Endothelial cell of umbilical vein (primary cell): ENCODE results near the gene SV2C. TPM values are rescaled to one million over a fixed set of nuclear protein-coding genes. Genes with fewer than 3 reads are reported as not detected.

Experiments used
- BruUV-seq: library from RNA; stranded (reverse); fragments of 400-500 nt; replicated peaks from 2 replicates; lab custom pipeline; 2021; lab: Mats Ljungman, UMichigan
- CTCF ChIA-PET: fragments of 300-600, 350-600 bp; sonication (Branson Sonifier 250); formaldehyde crosslinking; loops from one replicate; lab custom pipeline; 2021; ENCODE audit warnings: antibody characterized with exemption, inconsistent platforms; lab: Charles Lee
- POLR2A ChIA-PET: fragments of 300-600, 350-600 bp; sonication (Branson Sonifier 250); formaldehyde crosslinking; loops from one replicate; lab custom pipeline; 2021; ENCODE audit warnings: antibody characterized with exemption, inconsistent platforms; lab: Charles Lee
- DNase-seq: peaks from one replicate; pipeline ENCODE4 v3.0.0-alpha.2; 2011; ENCODE audit warnings: low read depth, low spot score
- FAIRE-seq: peaks from 2 replicates; lab custom pipeline; 2011; peaks lifted over from hg19 to GRCh38; lab: Jason Lieb, UNC
- H2AFZ ChIP-seq: 2 replicates; pipeline ENCODE4 v1.6.0; 2012; ENCODE audit warnings: low read depth, low read length, control low read depth, inconsistent platforms
- H3K27ac ChIP-seq: 2 replicates; pipeline ENCODE4 v1.5.1; 2011; ENCODE audit warnings: low read depth, mild to moderate bottlenecking, control low read depth, low read length, moderate library complexity; ENCODE audit not compliant: insufficient read depth
- H3K27me3 ChIP-seq, 2 experiments: 2 replicates each; pipeline versions ENCODE4 v1.6.0 to v1.6.1; 2011; ENCODE audit warnings: low read length in 2 of 2, mixed read lengths in 1 of 2; ENCODE audit not compliant: control insufficient read depth in 2 of 2, insufficient read depth in 2 of 2
- H3K36me3 ChIP-seq, 2 experiments: 2 replicates in 1 of 2; 3 replicates in 1 of 2; pipeline ENCODE4 v1.5.1; 2011; ENCODE audit warnings: low read length in 2 of 2, mild to moderate bottlenecking in 1 of 2, moderate library complexity in 1 of 2; ENCODE audit not compliant: control insufficient read depth in 2 of 2, insufficient read depth in 2 of 2; ENCODE audit errors: extremely low read depth in 1 of 2
- H3K4me1 ChIP-seq: 3 replicates; pipeline ENCODE4 v1.5.1; 2011; ENCODE audit warnings: mild to moderate bottlenecking, low read length; ENCODE audit not compliant: control insufficient read depth, insufficient read depth; ENCODE audit errors: extremely low read depth
- H3K4me2 ChIP-seq: 2 replicates; pipeline ENCODE4 v1.6.1; 2011; ENCODE audit warnings: low read length, control low read depth, mixed read lengths; ENCODE audit not compliant: insufficient read depth
- H3K4me3 ChIP-seq, 3 experiments: fragments of 200-600 bp in 1 of 3; sonication (generic), shearing (Covaris generic) in 1 of 3; replicated peaks in 1 of 3; 2 replicates each; pipeline ENCODE4 v1.5.1; 2011 to 2016; ENCODE audit warnings: control low read depth in 3 of 3, low read length in 3 of 3, mild to moderate bottlenecking in 2 of 3, inconsistent platforms in 1 of 3, low read depth in 1 of 3, moderate library complexity in 1 of 3; ENCODE audit not compliant: insufficient read depth in 1 of 3
- H3K79me2 ChIP-seq: 2 replicates; pipeline ENCODE4 v1.6.0; 2012; ENCODE audit warnings: low read length, inconsistent platforms; ENCODE audit not compliant: control insufficient read depth, insufficient read depth
- H3K9ac ChIP-seq: replicated peaks from 2 replicates; pipeline ENCODE3; 2011; ENCODE audit warnings: low read length, control low read depth; ENCODE audit not compliant: insufficient read depth; ENCODE audit errors: extremely low read depth
- H3K9me1 ChIP-seq: replicated peaks from 3 replicates; pipeline ENCODE4 v1.6.0; 2011; ENCODE audit warnings: mild to moderate bottlenecking, low read length; ENCODE audit not compliant: control insufficient read depth, insufficient read depth; ENCODE audit errors: extremely low read depth
- H3K9me3 ChIP-seq: replicated peaks from 2 replicates; pipeline ENCODE4 v1.5.1; 2012; ENCODE audit warnings: low read length, inconsistent platforms; ENCODE audit not compliant: control insufficient read depth, insufficient read depth
- H4K20me1 ChIP-seq: replicated peaks from 2 replicates; pipeline ENCODE3; 2011; ENCODE audit warnings: mild to moderate bottlenecking, low read length; ENCODE audit not compliant: control insufficient read depth, insufficient read depth; ENCODE audit errors: extremely low read depth
- CTCF ChIP-seq, 2 donors: IDR thresholded peaks; 1 replicate in 1 of 2; 2 replicates in 1 of 2; pipeline ENCODE4 v1.5.1; 2011; ENCODE audit warnings: low read length in 2 of 2, mild to moderate bottlenecking in 2 of 2, moderate library complexity in 2 of 2, control low read depth in 1 of 2, inconsistent platforms in 1 of 2, low read depth in 1 of 2; ENCODE audit not compliant: insufficient read depth in 1 of 2; ENCODE audit errors: extremely low read depth in 1 of 2
- EZH2 ChIP-seq: IDR thresholded peaks from 2 replicates; pipeline ENCODE4 v1.6.1; 2012; ENCODE audit warnings: borderline replicate concordance, low read depth, mild to moderate bottlenecking, moderate library complexity, low read length, inconsistent platforms; ENCODE audit not compliant: severe bottlenecking
- FOS ChIP-seq: IDR thresholded peaks from 2 replicates; pipeline ENCODE4 v1.6.1; 2011; ENCODE audit warnings: mild to moderate bottlenecking, low read length, moderate library complexity, borderline replicate concordance; ENCODE audit not compliant: insufficient read depth
- GATA2 ChIP-seq: IDR thresholded peaks from 2 replicates; pipeline ENCODE4 v1.7.0; 2011; ENCODE audit warnings: low read depth, mild to moderate bottlenecking, moderate library complexity, mixed read lengths, low read length; ENCODE audit not compliant: insufficient read length, insufficient read depth
- JUN ChIP-seq: IDR thresholded peaks from 2 replicates; pipeline ENCODE4 v1.6.1; 2011; ENCODE audit warnings: borderline replicate concordance, low read depth; ENCODE audit not compliant: insufficient read length, insufficient read depth
- MYC ChIP-seq: IDR thresholded peaks from one replicate; pipeline ENCODE4 v1.6.1; 2011; ENCODE audit warnings: mild to moderate bottlenecking, low read depth, low read length
- POLR2A ChIP-seq: IDR thresholded peaks from 2 replicates; pipeline ENCODE4 v1.6.1; 2012; ENCODE audit warnings: low read depth, mild to moderate bottlenecking, control low read depth, low read length
- POLR2AphosphoS5 ChIP-seq: IDR thresholded peaks from 2 replicates; pipeline ENCODE4 v1.6.1; 2012; ENCODE audit warnings: low read depth, mild to moderate bottlenecking, control low read depth, low read length, moderate library complexity; ENCODE audit not compliant: insufficient read depth
- dilution Hi-C: fragments of 300-500 bp; cut with MboI; formaldehyde crosslinking; loops from one replicate; pipeline ENCODE4 v1.15.0; 2019; ENCODE audit warnings: low sequenced_read_pairs; ENCODE audit not compliant: extremely low pct_ligation_motif_present
- intact Hi-C: fragments of 100-400 bp; cut with micrococcal nuclease; formaldehyde crosslinking; loops from one replicate; pipeline ENCODE4 v1.10.0; 2022
- polyA plus RNA-seq, 4 experiments: library from polyadenylated mRNA; depleted of rRNA in 3 of 4; stranded (reverse) in 3 of 4; unstranded in 1 of 4; fragments of >200 nt; gene quantifications; 2 replicates each; pipeline versions ENCODE4 v1.2.1 to v1.2.3, GENCODE V29; 2011 to 2012; ENCODE audit warnings: missing spikeins in 1 of 4
- total RNA-seq: library from RNA; stranded (reverse); gene quantifications from 2 replicates; pipeline ENCODE4 v1.2.3, GENCODE V29; 2021
- TF ChIP-seq, protein P1 (sequence below): IDR thresholded peaks from 2 replicates; pipeline ENCODE4 v1.6.1; 2011; ENCODE audit not compliant: insufficient read depth, insufficient read length

The SV2C gene
- total and polyA plus RNA-seq, 2 donors (not counting 3 experiments of a cell fraction or from before 2014, with no cell fraction given): not detected

DNA sequence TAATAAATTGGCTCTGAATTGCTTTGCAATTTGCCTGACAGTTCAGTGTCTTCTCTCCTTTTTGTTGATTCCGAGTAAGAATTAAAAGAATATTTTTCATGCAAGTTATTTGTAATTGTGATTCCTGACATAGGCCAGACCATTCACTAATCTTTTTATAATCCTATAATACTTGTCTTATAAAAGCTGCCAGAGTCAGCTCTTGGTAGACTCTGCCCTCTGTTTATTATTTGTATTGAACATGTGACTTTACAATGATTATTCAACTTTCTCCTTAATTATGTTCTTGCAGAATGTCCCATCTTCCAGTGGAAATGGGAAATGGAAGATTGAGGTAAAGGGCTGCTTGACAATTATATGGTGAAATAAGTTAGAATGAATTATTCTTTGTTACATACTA is 121.0 kb downstream of the SV2C start:
- Histone ChIP-seq H3K4me1 (no peaks in the 10 kb centered on the region), H2AFZ (no peak overlapping the region), H3K9me1 (no peaks in the 10 kb centered on the region), H3K36me3 (no peaks in the 10 kb centered on the region), H3K4me3 (no peak overlapping the region), H3K9ac (no peak overlapping the region), H4K20me1 (no peaks in the 10 kb centered on the region), H3K27ac (no peak overlapping the region), H3K27me3 (peaks cover 0 to 3% of the 10 kb centered on the region in 2 experiments), H3K9me3 (no peaks in the 10 kb centered on the region), H3K4me2 (no peak overlapping the region), H3K79me2 (no peaks in the 10 kb centered on the region)
- dilution Hi-C loops (no loop called here), intact Hi-C loops (no loop called here)
- FAIRE-seq (no peak), DNase-seq (no peak)
- CTCF ChIA-PET: no interaction called here
- POLR2A ChIA-PET: no interaction called here
- TF ChIP-seq MYC (no peak), JUN (no peak)
- no TSS peak for BruUV-seq

DNA sequence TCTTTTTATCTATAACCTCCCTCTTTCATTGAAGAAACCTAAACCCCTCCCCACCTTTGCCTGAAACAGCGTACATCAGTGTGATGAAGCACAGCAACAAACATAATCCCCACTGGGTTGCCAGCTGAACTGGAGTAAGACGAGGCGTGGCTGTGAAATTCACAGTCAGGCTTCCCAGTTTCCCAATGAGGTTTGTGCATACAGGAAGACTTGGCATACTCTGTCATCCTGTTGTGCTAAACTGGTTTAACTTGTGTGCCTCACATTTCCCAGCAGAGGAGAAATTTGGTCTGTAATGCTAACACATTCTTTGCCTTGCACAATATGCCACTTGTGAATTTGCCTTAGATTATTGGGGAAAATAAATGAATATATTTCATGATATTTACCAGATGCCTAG is 121.5 kb downstream of the SV2C start:
- H3K9me1 ChIP-seq: no peaks in the 10 kb centered on the region
- peaks cover 0 to 3% of the 10 kb centered on the region in 2 experiments for H3K27me3 ChIP-seq
- no peaks in the 10 kb centered on the region for H4K20me1 ChIP-seq
- H3K4me1 ChIP-seq: no peaks in the 10 kb centered on the region
- DNase-seq (no peak), FAIRE-seq (no peak)
- ChIA-PET CTCF (no interaction called here), POLR2A (no interaction called here)
- no peaks in the 10 kb centered on the region for H3K79me2 ChIP-seq
- no TSS peak for BruUV-seq
- H2AFZ ChIP-seq: no peak overlapping the region
- no peak overlapping the region for H3K4me2 ChIP-seq
- intact Hi-C loops: no loop called here
- dilution Hi-C loops: no loop called here
- H3K36me3 ChIP-seq: no peaks in the 10 kb centered on the region
- no peak overlapping the region for H3K27ac ChIP-seq
- TF ChIP-seq GATA2: no peak
- TF ChIP-seq CTCF (IDR thresholded peaks at IDR 0.05; ENCODE audit: extremely low read depth in 1 of 2, insufficient read depth in 1 of 2, low read depth in 1 of 2, low read length in 2 of 2): no peak
- TF ChIP-seq EZH2: no peak
- TF ChIP-seq POLR2AphosphoS5: no peak
- TF ChIP-seq MYC: no peak
- TF ChIP-seq JUN: no peak
- TF ChIP-seq, protein P1, sequence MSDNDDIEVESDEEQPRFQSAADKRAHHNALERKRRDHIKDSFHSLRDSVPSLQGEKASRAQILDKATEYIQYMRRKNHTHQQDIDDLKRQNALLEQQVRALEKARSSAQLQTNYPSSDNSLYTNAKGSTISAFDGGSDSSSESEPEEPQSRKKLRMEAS: no peak
- no peak for TF ChIP-seq POLR2A
- TF ChIP-seq FOS: no peak
- H3K9me3 ChIP-seq: no peaks in the 10 kb centered on the region
- no peak overlapping the region for H3K4me3 ChIP-seq
- H3K9ac ChIP-seq: no peak overlapping the region
